Central memory CD8-positive, alpha-beta T cell (primary cell): ENCODE measurements around the gene LCP1.

Experiments used
- ATAC-seq: fragments of 150-1000 bp; cut with Tn5 transposase; replicated peaks from 2 replicates; pipeline ENCODE4 v1.10.0; 2022; ENCODE audit warnings: mild to moderate bottlenecking, moderate FRiP score, moderate number of reproducible peaks; ENCODE audit not compliant: poor library complexity, severe bottlenecking; ENCODE audit errors: extremely low read depth
- DNase-seq, 2 donors: peaks; one replicate each; pipeline ENCODE4 v3.0.0; 2021; ENCODE audit warnings: low spot score in 2 of 2
- H3K27ac Mint-ChIP-seq: one replicate; pipeline ENCODE4 v1.8.0; 2022; ENCODE audit warnings: low read depth, mild to moderate bottlenecking, moderate library complexity, mixed read lengths
- H3K27me3 Mint-ChIP-seq: one replicate; pipeline ENCODE4 v1.8.0; 2022; ENCODE audit warnings: mixed read lengths
- H3K36me3 Mint-ChIP-seq: one replicate; pipeline ENCODE4 v1.8.0; 2022; ENCODE audit warnings: mild to moderate bottlenecking, moderate library complexity, mixed read lengths; ENCODE audit not compliant: insufficient read depth
- H3K4me1 Mint-ChIP-seq: one replicate; pipeline ENCODE4 v1.8.0; 2022; ENCODE audit warnings: mixed read lengths
- H3K4me3 Mint-ChIP-seq: one replicate; pipeline ENCODE4 v1.8.0; 2022; ENCODE audit warnings: mild to moderate bottlenecking, moderate library complexity, mixed read lengths
- H3K9me3 Mint-ChIP-seq: one replicate; pipeline ENCODE4 v1.8.0; 2022; ENCODE audit warnings: mixed read lengths

Gene LCP1

DNA sequence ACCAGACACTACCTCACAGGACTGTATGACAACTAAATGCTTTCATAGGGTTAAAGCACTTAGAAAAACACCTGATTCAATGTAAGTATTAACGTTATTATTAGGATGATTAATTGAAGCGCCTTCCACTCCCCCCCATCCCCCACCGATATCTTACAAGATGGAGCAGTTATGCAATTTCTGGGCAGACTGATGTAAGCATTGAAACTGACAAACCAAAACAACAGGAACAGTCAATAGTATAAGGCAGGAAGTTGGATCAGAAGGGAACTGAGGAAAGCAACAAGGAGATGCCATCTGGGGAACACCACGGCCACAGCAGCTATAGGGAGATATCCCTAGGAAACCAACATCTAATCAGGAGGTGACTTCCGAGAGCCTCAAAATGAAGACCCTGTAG, 3.8 kb downstream of the LCP1 start:
- H3K36me3 Mint-ChIP-seq: peaks cover 59% of the 10 kb centered on the region
- no peaks in the 10 kb centered on the region for H3K9me3 Mint-ChIP-seq
- H3K27me3 Mint-ChIP-seq: no peaks in the 10 kb centered on the region
- no peak for ATAC-seq
- peak overlapping the region; percentile 80 for H3K4me3 Mint-ChIP-seq
- H3K4me1 Mint-ChIP-seq: peaks cover 77% of the 10 kb centered on the region
- H3K27ac Mint-ChIP-seq: peak overlapping the region; percentile 97
- no peak for DNase-seq

DNA sequence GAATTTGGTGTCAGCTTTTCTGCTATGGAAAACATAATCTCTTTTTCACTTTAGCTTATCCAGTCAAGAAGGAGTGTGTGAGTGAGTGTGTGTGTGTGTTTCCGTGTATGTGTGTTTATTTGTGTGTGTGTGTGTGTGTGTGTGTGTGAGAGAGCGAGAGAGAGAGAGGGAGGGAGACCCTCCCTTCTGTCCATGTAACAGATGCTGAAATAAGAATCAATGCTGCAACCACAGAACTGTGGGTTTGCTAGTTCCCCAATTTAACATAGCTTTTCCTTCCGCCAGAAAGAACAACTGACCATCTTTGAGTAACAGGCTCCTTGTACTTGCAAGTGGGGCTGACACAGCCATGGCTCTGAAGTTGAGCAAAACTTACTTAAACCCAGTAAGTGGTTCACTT, 5.2 kb downstream of the LCP1 start:
- Mint-ChIP-seq H3K4me3 (peak overlapping the region; percentile 80), H3K27me3 (no peaks in the 10 kb centered on the region), H3K27ac (peak overlapping the region; percentile 97), H3K9me3 (no peaks in the 10 kb centered on the region), H3K4me1 (peaks cover 80% of the 10 kb centered on the region), H3K36me3 (peaks cover 57% of the 10 kb centered on the region)
- ATAC-seq (no peak), DNase-seq (no peak)

DNA sequence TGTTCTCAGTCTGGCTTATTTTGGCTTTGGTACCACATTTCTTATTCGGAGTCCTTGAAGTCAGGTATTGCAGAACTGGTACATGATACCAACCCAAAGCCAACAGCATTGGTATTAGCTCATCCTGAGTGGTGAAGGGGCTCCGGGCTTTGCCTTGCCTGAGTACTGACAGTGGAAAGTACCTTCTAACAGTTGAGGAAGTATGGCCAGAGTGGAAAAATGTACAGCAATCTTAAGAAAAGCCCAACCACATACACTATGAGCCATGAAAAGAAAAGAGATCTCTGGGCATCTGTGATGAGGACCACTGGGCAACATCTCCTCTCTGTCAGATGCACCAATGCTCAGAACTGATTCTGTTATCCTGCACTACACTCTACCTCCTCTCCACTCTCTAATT, 8.3 kb downstream of the LCP1 start:
- H3K27ac Mint-ChIP-seq: peak overlapping the region; percentile 97
- DNase-seq: no peak
- no peak for ATAC-seq
- peaks cover 64% of the 10 kb centered on the region for H3K36me3 Mint-ChIP-seq
- H3K27me3 Mint-ChIP-seq: no peaks in the 10 kb centered on the region
- peaks cover 96% of the 10 kb centered on the region for H3K4me1 Mint-ChIP-seq
- no peaks in the 10 kb centered on the region for H3K9me3 Mint-ChIP-seq
- H3K4me3 Mint-ChIP-seq: peak overlapping the region; percentile 73

DNA sequence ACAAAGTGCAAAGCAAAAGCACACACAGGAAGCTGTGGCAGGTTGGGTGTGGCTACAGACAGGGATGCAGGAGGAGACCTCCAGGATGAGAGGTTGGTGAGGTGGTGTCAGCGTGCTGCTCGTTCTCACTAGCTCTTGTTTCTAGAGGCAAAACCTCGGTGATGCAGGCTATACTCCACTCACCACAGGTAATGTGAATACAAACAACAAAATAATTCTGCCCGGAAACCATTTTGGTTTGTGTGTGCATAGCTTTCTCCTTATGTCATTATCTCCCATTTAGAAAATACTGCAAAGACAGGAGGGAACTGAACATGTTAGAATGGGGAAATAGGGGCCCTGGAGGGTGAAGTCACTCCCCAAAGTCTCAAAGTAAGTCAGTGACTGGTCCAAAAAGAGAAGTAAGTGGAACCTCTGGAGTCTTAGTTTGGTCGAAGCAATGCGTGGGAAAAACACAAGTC, 9.4 kb downstream of the LCP1 start:
- Mint-ChIP-seq H3K27me3 (no peaks in the 10 kb centered on the region), H3K27ac (peak overlapping the region; percentile 97), H3K9me3 (no peaks in the 10 kb centered on the region), H3K4me1 (peaks cover 98% of the 10 kb centered on the region), H3K4me3 (peak overlapping the region; percentile 73), H3K36me3 (peaks cover 61% of the 10 kb centered on the region)
- ATAC-seq: peak; percentile 75
- DNase-seq: peak in 1 of 2 donors; percentile 62

DNA sequence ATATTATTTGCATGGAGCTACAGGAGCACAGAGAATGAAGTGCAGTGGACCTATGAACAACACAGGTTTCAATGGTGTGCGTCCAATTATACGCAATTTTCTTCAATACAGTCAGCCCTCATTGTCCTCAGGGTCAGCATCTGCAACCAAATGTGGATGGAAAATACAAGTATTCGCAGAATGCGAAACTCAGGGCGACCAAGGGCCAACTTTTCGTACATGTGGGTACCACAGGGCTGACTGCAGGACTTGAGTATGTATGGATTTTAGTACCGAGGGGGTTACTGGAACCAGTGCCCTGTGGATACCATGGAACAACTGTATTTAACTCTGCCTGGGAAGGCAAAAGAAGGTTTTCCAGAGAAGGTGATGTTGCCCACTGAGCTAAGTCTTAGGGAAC, 10.2 kb downstream of the LCP1 start:
- Mint-ChIP-seq H3K27me3 (no peaks in the 10 kb centered on the region), H3K4me1 (peaks cover 96% of the 10 kb centered on the region), H3K36me3 (peaks cover 55% of the 10 kb centered on the region), H3K9me3 (no peaks in the 10 kb centered on the region), H3K4me3 (peak overlapping the region; percentile 73), H3K27ac (peak overlapping the region; percentile 97)
- DNase-seq: no peak
- no peak for ATAC-seq

DNA sequence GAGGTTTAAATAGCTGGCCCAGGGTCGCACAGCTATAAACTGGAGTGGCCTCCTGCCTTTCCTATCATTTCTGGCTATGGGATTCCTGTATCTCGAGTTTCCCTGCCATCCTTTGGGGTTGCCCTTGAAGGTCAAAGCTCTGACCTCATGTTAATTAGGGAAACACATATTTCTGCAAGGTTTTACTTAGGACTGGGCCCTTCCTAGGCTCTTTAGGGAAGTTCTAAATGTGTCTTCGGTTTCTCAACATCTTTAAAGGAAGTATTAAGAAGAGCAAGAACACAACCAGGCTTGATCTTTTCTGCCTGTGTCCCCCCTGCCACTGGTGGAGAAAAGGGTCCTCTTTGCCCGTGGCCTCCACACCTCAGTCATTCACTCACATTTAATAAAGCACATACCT, 10.8 kb downstream of the LCP1 start:
- Mint-ChIP-seq H3K27me3 (no peaks in the 10 kb centered on the region), H3K4me3 (peak overlapping the region; percentile 73), H3K36me3 (peaks cover 53% of the 10 kb centered on the region), H3K27ac (peak overlapping the region; percentile 97), H3K4me1 (peaks cover 97% of the 10 kb centered on the region), H3K9me3 (no peaks in the 10 kb centered on the region)
- no peak for DNase-seq
- ATAC-seq: no peak

DNA sequence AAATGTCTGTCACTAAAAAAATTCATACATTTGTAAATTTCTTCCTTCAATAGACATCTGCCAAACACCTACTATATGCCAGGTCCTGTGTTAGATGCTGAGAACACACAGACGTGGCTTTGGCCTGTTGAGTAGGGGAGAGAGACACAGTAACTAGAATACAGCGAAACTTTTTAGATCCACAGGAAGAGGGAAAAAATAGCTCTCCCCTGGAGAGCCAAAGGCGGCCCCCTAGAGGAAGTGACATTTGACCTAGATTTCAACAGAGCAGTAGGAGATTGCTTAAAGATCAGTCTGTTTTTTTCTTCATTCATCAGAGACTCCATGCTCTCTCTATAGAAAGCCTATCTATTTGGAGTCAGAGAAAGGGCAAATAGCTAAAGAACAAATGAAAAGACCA, 11.3 kb downstream of the LCP1 start:
- ATAC-seq: peak; percentile 16

DNA sequence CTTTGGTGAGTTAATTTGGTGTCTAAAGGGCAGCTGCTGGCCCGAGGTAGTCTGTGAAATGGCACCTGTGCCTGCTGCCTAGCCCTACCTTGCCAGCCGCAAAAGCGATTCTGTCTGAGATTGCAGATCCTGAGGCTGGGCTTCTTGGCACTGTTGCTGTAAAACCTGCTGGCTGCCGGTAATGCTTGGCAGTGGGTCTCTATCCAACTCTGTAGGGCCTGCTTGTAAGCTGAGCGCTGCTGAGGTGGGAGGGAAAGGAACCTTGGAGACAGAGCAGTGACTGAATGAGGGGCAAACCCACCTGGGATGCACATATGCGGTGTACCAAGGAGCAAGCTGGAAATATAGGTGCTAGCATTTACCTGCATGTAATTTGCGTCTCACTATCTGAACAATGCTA, 11.7 kb downstream of the LCP1 start:
- Mint-ChIP-seq H3K36me3 (peaks cover 52% of the 10 kb centered on the region), H3K4me3 (peak overlapping the region; percentile 73), H3K9me3 (no peaks in the 10 kb centered on the region), H3K27me3 (no peaks in the 10 kb centered on the region), H3K4me1 (peaks cover 97% of the 10 kb centered on the region), H3K27ac (peak overlapping the region; percentile 97)
- no peak for ATAC-seq
- DNase-seq: no peak

More for the DNA sequence above, 11.3 kb downstream of the LCP1 start:
- Mint-ChIP-seq H3K27ac (peak overlapping the region; percentile 97), H3K27me3 (no peaks in the 10 kb centered on the region), H3K9me3 (no peaks in the 10 kb centered on the region), H3K36me3 (peaks cover 50% of the 10 kb centered on the region), H3K4me1 (peaks cover 97% of the 10 kb centered on the region), H3K4me3 (peak overlapping the region; percentile 73)
- DNase-seq: no peak

DNA sequence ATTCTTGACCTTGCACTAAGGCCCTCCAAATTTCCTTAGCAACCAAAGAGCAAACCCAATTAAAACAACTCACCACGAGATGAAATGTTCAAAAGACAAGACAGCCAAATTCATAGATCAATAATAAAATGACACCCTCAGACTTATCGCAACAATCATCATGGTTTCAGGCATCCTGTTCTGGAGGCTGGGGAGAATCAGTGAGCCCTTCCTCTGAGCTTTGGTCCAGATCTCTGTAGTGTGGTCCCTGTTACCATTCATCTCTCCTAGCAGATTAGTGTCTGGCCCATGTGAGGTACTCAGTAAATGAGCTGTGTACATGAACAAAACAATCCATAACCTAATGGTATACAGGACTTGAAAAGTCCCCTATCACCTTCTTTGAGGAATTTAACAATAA, 12.2 kb downstream of the LCP1 start:
- DNase-seq (no peak), ATAC-seq (no peak)
- Mint-ChIP-seq H3K36me3 (peaks cover 53% of the 10 kb centered on the region), H3K9me3 (no peaks in the 10 kb centered on the region), H3K4me1 (peaks cover 95% of the 10 kb centered on the region), H3K27ac (peak overlapping the region; percentile 97), H3K4me3 (peak overlapping the region; percentile 73), H3K27me3 (no peaks in the 10 kb centered on the region)

DNA sequence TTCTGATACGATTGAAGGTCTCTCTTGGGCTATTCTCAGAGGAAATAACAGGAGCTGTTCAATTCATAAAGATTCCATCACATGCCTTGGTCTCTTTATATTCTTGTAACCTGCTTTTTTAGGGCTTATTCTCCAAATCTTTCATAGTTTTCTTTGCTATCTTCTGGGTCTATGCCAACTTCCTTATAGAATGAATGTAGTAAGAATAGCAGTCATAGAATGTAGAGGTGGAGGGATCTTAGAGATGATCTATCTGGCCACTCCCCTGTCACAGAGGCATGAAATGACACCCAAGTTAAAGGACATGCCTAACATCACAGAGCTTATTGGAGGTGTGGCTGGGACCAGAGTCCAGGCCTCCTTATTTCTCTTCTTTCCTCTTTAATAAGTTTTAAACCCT, 13.2 kb downstream of the LCP1 start:
- Mint-ChIP-seq H3K9me3 (no peaks in the 10 kb centered on the region), H3K27me3 (no peaks in the 10 kb centered on the region), H3K4me3 (peak overlapping the region; percentile 73), H3K27ac (peak overlapping the region; percentile 97), H3K36me3 (peaks cover 49% of the 10 kb centered on the region), H3K4me1 (peaks cover 96% of the 10 kb centered on the region)
- DNase-seq (no peak), ATAC-seq (no peak)

DNA sequence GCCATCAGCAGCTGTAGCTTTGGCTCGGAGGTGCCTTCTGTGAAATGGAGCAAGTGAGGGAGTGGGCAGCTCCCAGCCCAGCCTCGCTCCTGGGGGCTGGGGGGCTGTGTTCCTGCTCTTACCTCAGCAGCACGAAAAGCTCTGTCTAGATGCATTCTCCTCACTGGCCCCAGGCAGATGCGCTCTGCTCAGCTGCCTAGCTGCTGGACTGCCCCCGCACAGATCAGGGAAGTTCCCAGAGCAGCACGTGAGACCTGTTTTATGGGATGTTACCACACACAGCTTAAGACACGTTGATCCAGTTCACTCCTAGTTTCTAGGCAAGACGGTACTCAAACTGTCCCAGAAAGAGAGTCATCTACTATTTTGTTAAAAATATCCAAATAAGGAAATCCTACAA, 13.6 kb downstream of the LCP1 start:
- H3K9me3 Mint-ChIP-seq: no peaks in the 10 kb centered on the region
- H3K27ac Mint-ChIP-seq: peak overlapping the region; percentile 97
- ATAC-seq: peak; percentile 7
- H3K36me3 Mint-ChIP-seq: peaks cover 46% of the 10 kb centered on the region
- no peaks in the 10 kb centered on the region for H3K27me3 Mint-ChIP-seq
- H3K4me1 Mint-ChIP-seq: peaks cover 93% of the 10 kb centered on the region
- H3K4me3 Mint-ChIP-seq: peak overlapping the region; percentile 73
- no peak for DNase-seq

DNA sequence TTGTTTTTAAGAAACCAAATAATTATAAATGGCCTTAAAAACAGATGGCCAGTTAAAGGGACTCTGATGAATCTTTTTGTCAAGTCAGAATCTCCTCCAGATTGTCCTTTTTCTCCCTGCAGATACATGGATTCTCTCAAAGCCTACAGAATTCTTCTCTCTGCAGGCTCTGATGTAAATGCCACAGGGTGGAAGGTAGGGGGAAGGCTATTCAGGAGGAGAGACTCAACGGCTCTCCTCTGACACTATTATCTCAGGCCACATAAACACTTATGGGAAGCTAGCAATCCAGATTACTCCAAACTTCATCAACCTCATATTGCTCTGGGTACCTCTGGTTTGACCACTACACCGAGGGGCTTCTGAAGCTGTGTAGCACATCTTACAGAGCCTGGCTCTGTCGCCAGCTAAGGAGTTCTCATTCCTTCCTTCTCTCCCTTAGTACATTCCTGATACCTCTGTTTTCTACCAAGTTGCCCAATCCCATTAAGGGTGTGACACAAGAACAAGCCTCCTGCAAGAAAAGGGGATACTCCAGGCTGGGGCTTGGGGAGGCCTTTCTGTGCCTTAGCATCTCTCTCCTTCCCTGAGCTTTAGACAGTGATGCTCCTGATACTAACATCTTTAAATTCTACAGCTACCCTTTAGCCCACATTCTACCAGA, 14.9 kb downstream of the LCP1 start:
- H3K27ac Mint-ChIP-seq: peak overlapping the region; percentile 97
- H3K4me1 Mint-ChIP-seq: peaks cover 80% of the 10 kb centered on the region
- H3K36me3 Mint-ChIP-seq: peaks cover 45% of the 10 kb centered on the region
- DNase-seq: no peak
- H3K4me3 Mint-ChIP-seq: peak overlapping the region; percentile 73
- H3K27me3 Mint-ChIP-seq: no peaks in the 10 kb centered on the region
- H3K9me3 Mint-ChIP-seq: no peaks in the 10 kb centered on the region
- no peak for ATAC-seq

DNA sequence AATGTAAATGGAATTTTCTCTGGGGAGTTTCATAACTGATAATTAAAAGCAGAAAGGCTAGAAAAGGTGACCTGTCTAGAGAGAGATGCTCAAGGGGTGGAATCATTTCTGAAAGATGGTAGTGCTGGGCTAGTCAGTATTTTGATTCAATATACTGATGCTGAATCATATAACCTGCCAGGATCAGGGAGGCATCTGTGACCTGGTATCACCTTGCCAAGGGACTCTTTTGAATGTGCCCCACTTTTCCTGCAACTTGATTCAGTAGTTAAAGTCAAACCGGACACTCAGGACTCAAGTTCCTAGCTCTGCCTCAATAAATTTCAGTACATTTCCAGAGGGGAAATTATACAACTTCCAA, 15.8 kb downstream of the LCP1 start:
- peaks cover 79% of the 10 kb centered on the region for H3K4me1 Mint-ChIP-seq
- H3K9me3 Mint-ChIP-seq: no peaks in the 10 kb centered on the region
- DNase-seq (no peak), ATAC-seq (no peak)
- no peaks in the 10 kb centered on the region for H3K27me3 Mint-ChIP-seq
- peak overlapping the region; percentile 69 for H3K27ac Mint-ChIP-seq
- H3K36me3 Mint-ChIP-seq: peaks cover 43% of the 10 kb centered on the region
- H3K4me3 Mint-ChIP-seq: peak overlapping the region; percentile 73
